Activated CD8-positive, alpha-beta T cell treated with anti-CD3 and anti-CD28 coated beads for 36 hours (primary cell): Measurements from ENCODE around the gene ARRDC4. TPM values are rescaled to one million over a fixed set of nuclear protein-coding genes. Genes with fewer than 3 reads are reported as not detected.

Source experiments
- ATAC-seq: fragments of 200-7000 bp; cut with Tn5 transposase; one replicate; pipeline ENCODE4 v1.10.0; 2021; ENCODE audit warnings: mild to moderate bottlenecking, moderate library complexity
- CTCF ChIA-PET: fragments of 350-600 bp; sonication (Branson Sonifier 250); formaldehyde crosslinking; loops from one replicate; lab custom pipeline; 2021; ENCODE audit warnings: antibody characterized with exemption; lab: Charles Lee
- POLR2A ChIA-PET: fragments of 350-600 bp; sonication (Branson Sonifier 250); formaldehyde crosslinking; loops from one replicate; lab custom pipeline; 2021; ENCODE audit warnings: antibody characterized with exemption; lab: Charles Lee
- DNase-seq: peaks from one replicate; pipeline ENCODE4 v3.0.0-alpha.2; 2020
- H3K27ac Mint-ChIP-seq: one replicate; pipeline ENCODE4 v1.8.0; 2021; ENCODE audit warnings: mild to moderate bottlenecking, mixed read lengths
- H3K27me3 Mint-ChIP-seq: one replicate; pipeline ENCODE4 v1.8.0; 2021; ENCODE audit warnings: mixed read lengths
- H3K36me3 Mint-ChIP-seq: one replicate; pipeline ENCODE4 v1.8.0; 2021; ENCODE audit warnings: low read depth, mixed read lengths
- H3K4me1 Mint-ChIP-seq: one replicate; pipeline ENCODE4 v1.8.0; 2021; ENCODE audit warnings: low read depth, mixed read lengths
- H3K4me3 Mint-ChIP-seq: one replicate; pipeline ENCODE4 v1.8.0; 2021; ENCODE audit warnings: mild to moderate bottlenecking, moderate library complexity, mixed read lengths
- H3K9me3 Mint-ChIP-seq: one replicate; pipeline ENCODE4 v1.8.0; 2021; ENCODE audit warnings: mixed read lengths
- intact Hi-C: fragments of 100-400 bp; cut with micrococcal nuclease; formaldehyde crosslinking; loops from one replicate; pipeline ENCODE4 v1.10.0; 2022
- total RNA-seq, 2 experiments: library from RNA; stranded (reverse); gene quantifications; one replicate each; pipeline ENCODE4 v1.2.3, GENCODE V29; 2021
- TF ChIP-seq, protein P1 (sequence below): fragments of 200-600 bp; IDR thresholded peaks from one replicate; pipeline ENCODE4 v1.8.0; 2022; ENCODE audit warnings: antibody characterized with exemption, mild to moderate bottlenecking

ARRDC4 gene
- total RNA-seq, 2 experiments from 2014 or later, result 0.90 to 0.94 TPM

DNA sequence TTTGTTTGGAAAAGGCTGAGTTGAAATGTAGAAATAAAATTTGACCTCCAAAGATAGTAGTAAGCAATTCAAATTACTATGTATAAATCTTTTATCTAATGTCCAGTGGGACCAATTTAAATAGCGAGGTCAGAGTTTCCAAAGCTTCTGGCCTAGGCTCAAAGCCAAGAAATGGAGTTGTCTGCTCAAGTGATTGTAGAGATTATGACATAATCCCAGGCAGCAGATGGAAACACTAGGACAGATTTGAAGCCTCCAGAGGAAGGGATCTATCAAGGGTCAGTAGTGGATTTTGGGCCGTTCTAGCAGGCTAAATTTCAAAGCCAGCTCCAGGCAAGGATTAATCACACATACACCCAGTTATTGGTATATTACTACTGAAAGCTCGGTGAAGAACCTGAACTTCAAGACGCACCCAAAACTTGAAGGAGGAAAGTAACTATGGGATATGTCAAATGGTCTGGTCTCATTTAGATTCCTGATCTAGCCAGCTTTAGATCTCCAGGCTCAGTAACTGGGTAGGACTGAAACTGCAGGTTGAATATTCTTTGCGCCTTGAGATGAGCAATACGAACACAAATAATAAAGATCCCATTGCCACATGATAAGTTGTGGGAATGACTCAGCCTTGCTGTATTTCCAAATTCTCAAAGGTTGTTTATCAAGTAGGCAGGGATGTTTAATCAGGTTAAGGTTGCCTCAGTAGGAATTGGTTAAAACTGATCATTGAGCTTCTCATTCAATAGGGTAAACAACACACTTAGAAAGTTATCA is 30.9 kb upstream of the ARRDC4 start:
- no peak overlapping the region for H3K4me3 Mint-ChIP-seq
- no peak for ATAC-seq
- H3K27me3 Mint-ChIP-seq, result no peaks in the 10 kb centered on the region
- intact Hi-C loops, result no loop called here
- peaks cover 17% of the 10 kb centered on the region for H3K9me3 Mint-ChIP-seq
- ChIA-PET POLR2A (no interaction called here), CTCF (no interaction called here)
- TF ChIP-seq, protein P1, sequence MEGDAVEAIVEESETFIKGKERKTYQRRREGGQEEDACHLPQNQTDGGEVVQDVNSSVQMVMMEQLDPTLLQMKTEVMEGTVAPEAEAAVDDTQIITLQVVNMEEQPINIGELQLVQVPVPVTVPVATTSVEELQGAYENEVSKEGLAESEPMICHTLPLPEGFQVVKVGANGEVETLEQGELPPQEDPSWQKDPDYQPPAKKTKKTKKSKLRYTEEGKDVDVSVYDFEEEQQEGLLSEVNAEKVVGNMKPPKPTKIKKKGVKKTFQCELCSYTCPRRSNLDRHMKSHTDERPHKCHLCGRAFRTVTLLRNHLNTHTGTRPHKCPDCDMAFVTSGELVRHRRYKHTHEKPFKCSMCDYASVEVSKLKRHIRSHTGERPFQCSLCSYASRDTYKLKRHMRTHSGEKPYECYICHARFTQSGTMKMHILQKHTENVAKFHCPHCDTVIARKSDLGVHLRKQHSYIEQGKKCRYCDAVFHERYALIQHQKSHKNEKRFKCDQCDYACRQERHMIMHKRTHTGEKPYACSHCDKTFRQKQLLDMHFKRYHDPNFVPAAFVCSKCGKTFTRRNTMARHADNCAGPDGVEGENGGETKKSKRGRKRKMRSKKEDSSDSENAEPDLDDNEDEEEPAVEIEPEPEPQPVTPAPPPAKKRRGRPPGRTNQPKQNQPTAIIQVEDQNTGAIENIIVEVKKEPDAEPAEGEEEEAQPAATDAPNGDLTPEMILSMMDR, result no peak
- no peak overlapping the region for H3K27ac Mint-ChIP-seq
- H3K36me3 Mint-ChIP-seq, result no peaks in the 10 kb centered on the region
- no peak for DNase-seq
- H3K4me1 Mint-ChIP-seq, result no peaks in the 10 kb centered on the region

DNA sequence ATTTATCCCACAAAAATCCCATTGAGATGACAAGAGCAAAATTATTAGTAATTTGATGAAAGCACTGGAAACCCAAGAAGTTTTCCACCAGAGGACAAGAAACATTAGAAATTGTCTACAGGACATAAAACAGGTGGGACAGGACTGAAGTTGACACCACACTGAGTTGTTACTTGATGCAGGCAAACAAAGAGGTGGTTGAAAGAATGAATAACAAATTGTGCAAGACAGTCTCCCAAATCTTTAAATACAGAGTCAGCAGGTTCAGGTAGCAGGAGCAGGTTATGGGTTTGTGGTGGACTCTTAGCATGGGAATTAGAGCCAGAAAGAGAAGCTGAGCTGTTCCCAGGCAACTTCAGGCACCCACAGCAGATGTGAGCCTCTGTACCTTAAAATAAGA is 30.3 kb upstream of the ARRDC4 start:
- no peak overlapping the region for H3K27ac Mint-ChIP-seq
- H3K4me3 Mint-ChIP-seq, result no peak overlapping the region
- CTCF ChIA-PET, result no interaction called here
- H3K9me3 Mint-ChIP-seq, result peaks cover 15% of the 10 kb centered on the region
- intact Hi-C loops, result no loop called here
- H3K27me3 Mint-ChIP-seq, result no peaks in the 10 kb centered on the region
- POLR2A ChIA-PET, result no interaction called here
- no peak for ATAC-seq
- no peaks in the 10 kb centered on the region for H3K4me1 Mint-ChIP-seq
- TF ChIP-seq, protein P1, result no peak
- DNase-seq, result no peak
- no peaks in the 10 kb centered on the region for H3K36me3 Mint-ChIP-seq

DNA sequence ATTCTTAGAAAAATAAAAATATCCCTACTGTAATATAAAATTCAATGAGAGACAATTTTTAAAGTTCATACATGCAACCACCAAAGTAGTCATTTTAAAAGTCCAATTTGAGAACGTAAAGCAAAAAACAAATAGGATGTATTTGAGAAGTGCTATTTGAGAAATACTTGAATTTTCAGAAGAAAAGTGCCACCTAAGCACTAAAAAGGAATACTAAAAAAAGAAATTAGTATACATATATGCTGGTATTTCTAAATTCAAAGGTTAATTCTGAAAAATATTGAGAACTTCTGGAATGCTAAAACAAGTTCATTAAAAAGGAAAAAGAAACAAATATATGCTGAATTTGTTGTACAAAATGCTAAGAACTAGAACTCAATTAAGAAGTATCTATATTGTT is 29.2 kb upstream of the ARRDC4 start:
- DNase-seq, result no peak
- TF ChIP-seq, protein P1, result no peak
- POLR2A ChIA-PET, result no interaction called here
- Mint-ChIP-seq H3K36me3 (no peaks in the 10 kb centered on the region), H3K4me3 (no peak overlapping the region), H3K4me1 (no peaks in the 10 kb centered on the region), H3K9me3 (peaks cover 15% of the 10 kb centered on the region), H3K27ac (no peak overlapping the region), H3K27me3 (no peaks in the 10 kb centered on the region)
- CTCF ChIA-PET, result no interaction called here
- intact Hi-C loops, result no loop called here
- no peak for ATAC-seq

DNA sequence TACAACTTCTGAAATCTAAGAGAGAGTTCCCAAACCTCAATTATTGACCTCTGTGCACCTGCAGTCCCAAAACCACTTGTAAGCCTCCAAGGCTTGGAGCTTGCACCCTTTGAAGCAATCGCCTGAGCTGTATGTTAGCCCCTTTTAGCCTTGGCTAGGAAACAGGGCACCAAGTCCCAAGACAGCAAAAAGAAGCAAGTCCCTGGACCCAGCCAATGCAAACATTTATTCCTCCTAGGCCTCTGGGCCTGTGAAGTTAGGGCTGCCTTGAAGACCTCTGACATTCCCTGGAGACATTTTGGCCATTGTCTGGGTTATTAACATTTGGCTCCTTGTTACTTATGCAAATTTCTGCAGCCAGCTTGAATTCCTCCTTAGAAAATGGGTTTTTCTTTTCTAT is 26.9 kb upstream of the ARRDC4 start:
- Mint-ChIP-seq H3K9me3 (peaks cover 15% of the 10 kb centered on the region), H3K27me3 (no peaks in the 10 kb centered on the region), H3K4me1 (no peaks in the 10 kb centered on the region), H3K27ac (no peak overlapping the region), H3K36me3 (no peaks in the 10 kb centered on the region), H3K4me3 (no peak overlapping the region)
- ATAC-seq (no peak), DNase-seq (no peak)
- CTCF ChIA-PET, result no interaction called here
- intact Hi-C loops, result no loop called here
- TF ChIP-seq, protein P1, result no peak
- POLR2A ChIA-PET, result no interaction called here

DNA sequence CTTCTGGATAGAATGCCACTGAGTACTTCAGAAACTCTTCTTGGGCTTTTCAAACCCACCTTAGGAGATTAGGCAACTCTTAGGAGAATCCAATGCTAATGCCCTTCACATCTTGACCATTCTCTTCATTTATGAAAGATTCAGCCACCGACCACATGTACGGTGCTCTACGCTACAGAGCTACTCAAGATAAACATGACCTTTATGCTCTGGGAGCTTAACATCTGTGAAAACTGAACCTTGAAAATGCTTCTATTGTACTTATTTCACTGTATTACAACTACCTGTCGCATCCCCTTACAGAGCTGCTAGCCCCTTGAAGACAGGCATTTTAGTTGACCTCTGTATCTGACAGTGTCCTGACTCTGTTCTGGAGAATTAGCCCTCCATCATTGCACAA is 19.5 kb upstream of the ARRDC4 start:
- ChIA-PET CTCF (no interaction called here), POLR2A (no interaction called here)
- Mint-ChIP-seq H3K27ac (no peak overlapping the region), H3K9me3 (no peaks in the 10 kb centered on the region), H3K4me1 (no peaks in the 10 kb centered on the region), H3K27me3 (no peaks in the 10 kb centered on the region), H3K4me3 (no peak overlapping the region), H3K36me3 (no peaks in the 10 kb centered on the region)
- ATAC-seq, result no peak
- TF ChIP-seq, protein P1, result no peak
- intact Hi-C loops, result no loop called here
- DNase-seq, result no peak
